Stimulated activated naive CD8-positive, alpha-beta T cell treated with anti-CD3 and anti-CD28 coated beads, Interleukin-15, Interleukin-2, amounts not matched to agents 100 ng/mL and 50 ng/mL, for 24 hours (primary cell): ENCODE results near the gene DENND1A.
"Not testable (repeated sequence)": the region's sequence is repeated elsewhere in the genome, so short reads cannot be mapped to it uniquely, and the experiment has no call there.

ENCODE experiments used
- H3K27ac Mint-ChIP-seq: one replicate; pipeline ENCODE4 v1.8.0; 2021; ENCODE audit warnings: mild to moderate bottlenecking, mixed read lengths
- H3K27me3 Mint-ChIP-seq: one replicate; pipeline ENCODE4 v1.8.0; 2021; ENCODE audit warnings: mixed read lengths
- H3K36me3 Mint-ChIP-seq: one replicate; pipeline ENCODE4 v1.8.0; 2021; ENCODE audit warnings: low read depth, mixed read lengths
- H3K4me1 Mint-ChIP-seq: one replicate; pipeline ENCODE4 v1.8.0; 2021; ENCODE audit warnings: low read depth, mixed read lengths
- H3K4me3 Mint-ChIP-seq: one replicate; pipeline ENCODE4 v1.8.0; 2021; ENCODE audit warnings: mild to moderate bottlenecking, mixed read lengths
- H3K9me3 Mint-ChIP-seq: one replicate; pipeline ENCODE4 v1.8.0; 2021; ENCODE audit warnings: mixed read lengths

Gene DENND1A

GRCh38 chr9:123834889-123835562 lies 94.9 kb downstream of the DENND1A start:
- H3K9me3 Mint-ChIP-seq = peaks cover 11% of the 10 kb centered on the region
- H3K4me1 Mint-ChIP-seq = peaks cover 23% of the 10 kb centered on the region
- peak overlapping the region; percentile 68 for H3K4me3 Mint-ChIP-seq
- peaks cover 36% of the 10 kb centered on the region for H3K36me3 Mint-ChIP-seq
- no peaks in the 10 kb centered on the region for H3K27me3 Mint-ChIP-seq
- H3K27ac Mint-ChIP-seq = peak overlapping the region; percentile 56

GRCh38 chr9:123834218-123834888 lies 95.6 kb downstream of the DENND1A start:
- Mint-ChIP-seq H3K27me3 (no peaks in the 10 kb centered on the region), H3K4me3 (no peak overlapping the region), H3K36me3 (peaks cover 40% of the 10 kb centered on the region), H3K4me1 (peaks cover 23% of the 10 kb centered on the region), H3K9me3 (peaks cover 18% of the 10 kb centered on the region), H3K27ac (no peak overlapping the region)

GRCh38 chr9:123832858-123833650 lies 96.9 kb downstream of the DENND1A start:
- H3K9me3 Mint-ChIP-seq = peaks cover 30% of the 10 kb centered on the region
- H3K27ac Mint-ChIP-seq = no peak overlapping the region
- H3K36me3 Mint-ChIP-seq = peaks cover 50% of the 10 kb centered on the region
- peaks cover 23% of the 10 kb centered on the region for H3K4me1 Mint-ChIP-seq
- H3K27me3 Mint-ChIP-seq = no peaks in the 10 kb centered on the region
- no peak overlapping the region for H3K4me3 Mint-ChIP-seq

GRCh38 chr9:123832176-123832575 lies 97.8 kb downstream of the DENND1A start:
- Mint-ChIP-seq H3K27me3 (no peaks in the 10 kb centered on the region), H3K27ac (no peak overlapping the region), H3K4me3 (no peak overlapping the region), H3K9me3 (peaks cover 37% of the 10 kb centered on the region), H3K4me1 (peaks cover 23% of the 10 kb centered on the region), H3K36me3 (peaks cover 59% of the 10 kb centered on the region)

GRCh38 chr9:123828449-123828848 lies 101.5 kb downstream of the DENND1A start:
- H3K27me3 Mint-ChIP-seq = no peaks in the 10 kb centered on the region
- peaks cover 62% of the 10 kb centered on the region for H3K36me3 Mint-ChIP-seq
- H3K4me1 Mint-ChIP-seq = peaks cover 6% of the 10 kb centered on the region
- H3K27ac Mint-ChIP-seq = no peak overlapping the region
- peaks cover 37% of the 10 kb centered on the region for H3K9me3 Mint-ChIP-seq
- H3K4me3 Mint-ChIP-seq = no peak overlapping the region

GRCh38 chr9:123825342-123826060 lies 104.4 kb downstream of the DENND1A start:
- Mint-ChIP-seq H3K36me3 (peaks cover 44% of the 10 kb centered on the region), H3K27me3 (no peaks in the 10 kb centered on the region), H3K4me3 (no peak overlapping the region), H3K4me1 (peaks cover 6% of the 10 kb centered on the region), H3K27ac (no peak overlapping the region), H3K9me3 (peaks cover 29% of the 10 kb centered on the region)

- H3K27ac Mint-ChIP-seq = no peak overlapping the region
Measured at GRCh38 chr9:123823194-123823947, 106.6 kb downstream of the DENND1A start.

GRCh38 chr9:123821619-123822018 lies 108.3 kb downstream of the DENND1A start:
- no peak overlapping the region for H3K4me3 Mint-ChIP-seq
- H3K9me3 Mint-ChIP-seq = no peaks in the 10 kb centered on the region
- H3K27ac Mint-ChIP-seq = no peak overlapping the region
- H3K27me3 Mint-ChIP-seq = no peaks in the 10 kb centered on the region
- H3K4me1 Mint-ChIP-seq = peaks cover 6% of the 10 kb centered on the region
- peaks cover 16% of the 10 kb centered on the region for H3K36me3 Mint-ChIP-seq

More at GRCh38 chr9:123823194-123823947, 106.6 kb downstream of the DENND1A start:
- Mint-ChIP-seq H3K27me3 (no peaks in the 10 kb centered on the region), H3K4me3 (no peak overlapping the region), H3K9me3 (peaks cover 10% of the 10 kb centered on the region), H3K4me1 (peaks cover 6% of the 10 kb centered on the region), H3K36me3 (peaks cover 28% of the 10 kb centered on the region)

GRCh38 chr9:123820139-123820538 lies 109.8 kb downstream of the DENND1A start:
- Mint-ChIP-seq H3K4me3 (no peak overlapping the region), H3K27ac (no peak overlapping the region), H3K9me3 (no peaks in the 10 kb centered on the region), H3K27me3 (no peaks in the 10 kb centered on the region), H3K4me1 (peaks cover 6% of the 10 kb centered on the region), H3K36me3 (peaks cover 12% of the 10 kb centered on the region)

GRCh38 chr9:123816817-123817472 lies 113.0 kb downstream of the DENND1A start:
- no peaks in the 10 kb centered on the region for H3K4me1 Mint-ChIP-seq
- no peak overlapping the region for H3K27ac Mint-ChIP-seq
- H3K36me3 Mint-ChIP-seq = peaks cover 4% of the 10 kb centered on the region
- no peak overlapping the region for H3K4me3 Mint-ChIP-seq
- no peaks in the 10 kb centered on the region for H3K9me3 Mint-ChIP-seq
- H3K27me3 Mint-ChIP-seq = no peaks in the 10 kb centered on the region

GRCh38 chr9:123815856-123816255 lies 114.1 kb downstream of the DENND1A start:
- H3K36me3 Mint-ChIP-seq, H3K27ac Mint-ChIP-seq, H3K27me3 Mint-ChIP-seq, H3K4me3 Mint-ChIP-seq, H3K4me1 Mint-ChIP-seq, H3K9me3 Mint-ChIP-seq: not testable (repeated sequence)

- Mint-ChIP-seq H3K36me3 (peaks cover 4% of the 10 kb centered on the region), H3K4me1 (no peaks in the 10 kb centered on the region)
Measured at GRCh38 chr9:123814496-123814895, 115.4 kb downstream of the DENND1A start.

GRCh38 chr9:123812984-123813383 lies 116.9 kb downstream of the DENND1A start:
- no peak overlapping the region for H3K4me3 Mint-ChIP-seq
- H3K4me1 Mint-ChIP-seq = no peaks in the 10 kb centered on the region
- H3K9me3 Mint-ChIP-seq = no peaks in the 10 kb centered on the region
- no peaks in the 10 kb centered on the region for H3K27me3 Mint-ChIP-seq
- no peak overlapping the region for H3K27ac Mint-ChIP-seq
- H3K36me3 Mint-ChIP-seq = peaks cover 3% of the 10 kb centered on the region

More at GRCh38 chr9:123814496-123814895, 115.4 kb downstream of the DENND1A start:
- Mint-ChIP-seq H3K4me3 (no peak overlapping the region), H3K27ac (no peak overlapping the region), H3K27me3 (no peaks in the 10 kb centered on the region), H3K9me3 (no peaks in the 10 kb centered on the region)

GRCh38 chr9:123807251-123807650 lies 122.7 kb downstream of the DENND1A start:
- H3K27me3 Mint-ChIP-seq = no peaks in the 10 kb centered on the region
- no peaks in the 10 kb centered on the region for H3K4me1 Mint-ChIP-seq
- peaks cover 3% of the 10 kb centered on the region for H3K36me3 Mint-ChIP-seq
- no peaks in the 10 kb centered on the region for H3K9me3 Mint-ChIP-seq
- no peak overlapping the region for H3K27ac Mint-ChIP-seq
- no peak overlapping the region for H3K4me3 Mint-ChIP-seq
